NCI-H82 (cell line): Measurements from ENCODE around the gene HSD17B14.
A peak's percentile ranks its signal among the peaks of the same experiment; 100 is the strongest.
"Not testable (repeated sequence)": the region's sequence is repeated elsewhere in the genome, so short reads cannot be mapped to it uniquely, and the experiment has no call there.

Experiments used
- DNase-seq: peaks from one replicate; lab custom pipeline; 2025; lab: John Stamatoyannopoulos, UW

Gene HSD17B14

GRCh38 chr19:48836089-48837017 is at the start of gene HSD17B14:
Gene HSD17B14 (minus strand): TSS chr19:48836491. CDS start chr19:48836411, 80 bp downstream.
- DNase-seq = peak; percentile 88

- no peak for DNase-seq
Observed at GRCh38 chr19:48883726-48884125, 47.4 kb upstream of the HSD17B14 start.

DNA sequence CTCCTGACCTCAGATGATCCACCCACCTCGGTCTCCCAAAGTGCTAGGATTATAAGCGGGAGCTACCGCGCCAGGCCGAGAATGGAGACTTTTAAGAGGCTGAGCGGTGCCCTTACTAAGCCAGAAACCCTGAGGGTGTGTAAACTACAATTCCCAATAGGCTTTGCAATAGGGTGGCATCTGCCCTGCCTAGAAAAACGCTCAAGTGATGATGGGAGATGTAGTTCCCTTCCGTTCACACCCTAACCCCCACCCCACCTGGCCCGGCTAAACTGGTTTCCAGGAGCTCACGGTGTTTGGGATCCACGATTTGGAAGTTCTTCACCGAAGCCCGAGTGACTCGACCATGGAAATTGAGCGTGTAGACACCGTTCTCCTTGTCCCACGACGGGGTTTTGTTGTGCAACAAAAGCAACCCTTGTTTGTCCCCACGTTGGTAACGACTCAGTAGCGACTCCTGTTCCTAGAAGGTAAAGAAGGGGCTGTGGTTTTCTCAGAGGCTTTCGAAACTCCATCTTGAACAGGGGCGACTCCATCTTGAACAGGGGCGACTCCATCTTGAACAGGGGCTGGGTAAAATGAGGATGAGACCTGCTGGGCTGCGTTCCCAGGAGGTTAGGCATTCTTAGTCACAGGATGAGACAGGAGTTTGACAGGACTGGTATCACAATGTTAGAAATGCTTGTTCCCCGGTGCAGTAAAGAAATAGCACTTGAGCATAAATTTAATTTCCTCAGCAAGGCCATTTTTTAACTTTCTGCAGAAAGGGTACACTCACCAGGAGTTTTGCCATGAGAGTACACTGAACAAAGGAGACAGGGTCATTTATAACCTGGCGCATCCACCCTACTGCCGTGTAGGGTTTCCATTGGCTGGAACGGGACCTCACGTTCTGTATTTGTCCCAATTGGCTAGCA is 45.7 kb upstream of the HSD17B14 start:
- DNase-seq = peak; percentile 75

DNA sequence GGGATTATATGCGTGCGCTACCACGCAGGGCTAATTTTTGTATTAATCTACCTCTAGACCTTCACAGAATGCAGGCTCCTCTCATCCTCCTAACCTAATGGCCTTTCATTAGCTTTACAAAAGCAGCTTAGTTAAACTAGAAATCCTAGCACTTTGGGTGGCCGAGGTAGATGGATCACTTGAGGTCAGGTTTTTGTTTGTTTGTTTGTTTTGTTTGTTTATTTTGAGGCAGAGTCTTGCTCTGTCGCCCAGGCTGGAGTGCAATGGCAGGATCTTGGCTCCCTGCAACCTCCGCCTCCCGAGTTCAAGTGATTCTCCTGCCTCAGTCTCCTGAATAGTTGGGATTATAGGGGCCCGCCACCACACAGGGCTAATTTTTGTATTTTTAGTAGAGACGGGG is 43.4 kb upstream of the HSD17B14 start:
- peak; percentile 69 for DNase-seq

DNA sequence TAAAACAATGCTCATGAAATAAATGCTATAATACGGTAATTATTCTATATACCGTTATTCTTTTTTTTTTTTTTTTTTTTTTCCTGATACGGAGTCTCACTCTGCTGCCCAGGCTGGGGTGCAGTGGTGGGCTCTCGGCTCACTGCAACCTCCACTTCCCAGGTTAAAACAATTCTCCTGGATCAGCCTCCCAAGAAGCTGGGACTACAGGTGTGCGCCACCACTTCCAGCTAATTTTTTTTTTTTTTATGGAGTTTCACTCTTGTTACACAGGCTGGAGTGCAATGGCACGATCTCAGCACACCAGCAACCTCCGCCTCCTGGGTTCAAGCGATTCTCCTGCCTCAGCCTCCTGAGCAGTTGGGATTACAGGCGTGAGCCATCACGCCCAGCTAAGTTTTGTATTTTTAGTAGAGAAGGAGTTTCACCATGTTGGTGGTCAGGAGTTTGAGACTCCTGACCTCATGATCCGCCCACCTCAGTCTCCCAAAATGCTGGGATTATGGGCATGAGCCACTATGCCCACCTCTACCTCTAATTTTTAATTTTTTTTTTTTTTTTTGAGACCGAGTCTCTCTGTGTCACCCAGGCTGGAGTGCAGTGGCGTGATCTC is 42.8 kb upstream of the HSD17B14 start:
- no peak for DNase-seq

DNA sequence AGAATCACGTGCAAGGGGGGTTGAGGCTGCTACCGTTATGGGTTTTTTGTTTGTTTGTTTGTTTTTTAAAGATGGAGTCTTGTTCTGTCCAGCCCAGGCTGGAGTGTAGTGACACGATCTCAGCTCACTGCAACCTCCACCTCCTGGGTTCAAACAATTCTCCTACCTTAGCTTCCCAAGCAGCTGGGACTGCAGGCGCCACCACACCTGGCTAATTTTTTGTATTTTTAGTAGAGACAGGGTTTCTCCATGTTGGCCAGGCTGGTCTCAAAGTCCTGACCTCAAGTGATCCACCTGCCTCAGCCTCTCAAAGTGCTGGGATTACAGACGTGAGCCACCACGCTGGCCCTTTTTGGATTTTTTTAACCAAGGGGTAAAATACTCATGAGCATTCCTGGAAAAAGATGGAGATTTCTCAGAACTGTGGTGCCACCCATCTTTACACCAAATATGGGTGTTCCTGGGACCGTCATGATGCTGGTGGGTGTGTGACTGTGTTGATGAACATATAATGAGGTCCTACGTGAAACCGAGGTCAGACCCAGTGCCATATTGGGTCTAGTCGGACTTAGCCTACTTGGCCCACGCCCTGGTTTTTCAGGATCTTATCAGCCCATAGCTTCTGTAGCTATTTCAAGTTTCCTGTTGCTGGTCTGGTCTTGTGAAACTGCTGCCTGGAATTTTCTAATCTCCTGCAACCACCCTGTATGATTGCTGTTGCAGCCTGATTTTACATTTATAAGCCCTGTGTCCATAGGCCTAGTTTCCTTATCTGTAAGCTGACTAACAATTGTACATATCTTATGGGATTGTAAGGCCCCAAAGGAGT is 42.1 kb upstream of the HSD17B14 start:
- DNase-seq = no peak

GRCh38 chr19:48877855-48878195 is 41.5 kb upstream of the HSD17B14 start:
- DNase-seq = no peak

GRCh38 chr19:48876043-48876981 is 40.0 kb upstream of the HSD17B14 start:
- DNase-seq = peak; percentile 81

DNA sequence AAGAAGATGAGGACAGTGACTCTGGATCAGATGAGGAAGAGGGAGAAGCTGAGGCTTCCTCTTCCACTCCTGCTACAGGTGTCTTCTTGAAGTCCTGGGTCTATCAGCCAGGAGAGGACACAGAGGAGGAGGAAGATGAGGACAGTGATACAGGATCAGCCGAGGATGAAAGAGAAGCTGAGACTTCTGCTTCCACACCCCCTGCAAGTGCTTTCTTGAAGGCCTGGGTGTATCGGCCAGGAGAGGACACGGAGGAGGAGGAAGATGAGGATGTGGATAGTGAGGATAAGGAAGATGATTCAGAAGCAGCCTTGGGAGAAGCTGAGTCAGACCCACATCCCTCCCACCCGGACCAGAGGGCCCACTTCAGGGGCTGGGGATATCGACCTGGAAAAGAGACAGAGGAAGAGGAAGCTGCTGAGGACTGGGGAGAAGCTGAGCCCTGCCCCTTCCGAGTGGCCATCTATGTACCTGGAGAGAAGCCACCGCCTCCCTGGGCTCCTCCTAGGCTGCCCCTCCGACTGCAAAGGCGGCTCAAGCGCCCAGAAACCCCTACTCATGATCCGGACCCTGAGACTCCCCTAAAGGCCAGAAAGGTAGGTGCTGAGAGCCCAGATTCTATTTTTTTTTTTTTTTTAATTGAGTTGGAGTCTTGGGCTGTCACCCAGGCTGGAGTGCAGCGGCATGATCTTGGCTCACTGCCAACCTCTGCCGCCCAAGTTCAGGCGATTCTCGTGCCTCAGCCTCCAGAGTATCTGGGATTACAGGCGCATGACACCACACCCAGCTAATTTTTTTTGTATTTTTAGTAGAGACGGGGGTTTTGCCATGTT is 38.2 kb upstream of the HSD17B14 start:
- DNase-seq = peak; percentile 60

- no peak for DNase-seq
Observed at GRCh38 chr19:48873476-48874302, 37.4 kb upstream of the HSD17B14 start.

GRCh38 chr19:48872884-48873475 is 36.7 kb upstream of the HSD17B14 start:
- peak; percentile 79 for DNase-seq

- peak; percentile 98 for DNase-seq
Observed at GRCh38 chr19:48872182-48872883, 36.0 kb upstream of the HSD17B14 start, which contains the start of gene PPP1R15A. Gene PPP1R15A (plus strand): TSS chr19:48872421. CDS start chr19:48873234, 813 bp downstream.

- not testable (repeated sequence) for DNase-seq
Observed at GRCh38 chr19:48871471-48872181, 35.3 kb upstream of the HSD17B14 start.

DNA sequence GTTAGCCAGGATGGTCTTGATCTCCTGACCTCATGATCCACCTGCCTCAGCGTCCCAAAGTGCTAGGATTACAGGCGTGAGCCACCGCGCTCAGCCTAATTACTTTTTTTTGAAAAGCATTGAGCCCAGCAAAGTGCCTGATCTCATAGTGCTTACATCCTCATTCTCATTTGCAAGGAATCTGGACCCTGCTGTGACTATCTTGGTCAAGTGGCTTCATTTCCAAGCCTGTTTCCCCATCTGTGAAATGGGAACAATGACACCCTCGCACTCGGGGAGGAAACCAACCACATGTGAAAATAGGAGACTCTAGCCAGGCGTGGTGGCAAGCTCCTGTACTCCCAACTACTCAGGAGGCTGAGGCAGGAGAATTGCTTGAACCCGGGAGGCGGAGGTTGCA is 33.8 kb upstream of the HSD17B14 start:
- DNase-seq = no peak

- DNase-seq = peak; percentile 30
Observed at GRCh38 chr19:48868114-48868886, 32.0 kb upstream of the HSD17B14 start, which contains the start of gene PLEKHA4. Gene PLEKHA4 (minus strand): TSS chr19:48868617. CDS start chr19:48867620, 997 bp downstream.

- no peak for DNase-seq
Observed at GRCh38 chr19:48867746-48868113, 31.4 kb upstream of the HSD17B14 start.
